MM.1S (cell line): Measurements from ENCODE around the gene ESF1.

ENCODE experiments used
- DNase-seq: peaks from one replicate; pipeline ENCODE4 v3.0.0-alpha.2; 2015
- H2AFZ ChIP-seq: fragments of 300-600 bp; sonication (generic); 2 replicates; pipeline ENCODE4 v1.6.0; 2016; ENCODE audit warnings: antibody characterized with exemption, low read length
- H3F3A ChIP-seq: fragments of 300-600 bp; sonication (generic); 2 replicates; pipeline ENCODE4 v1.6.1; 2016; ENCODE audit warnings: mild to moderate bottlenecking, antibody characterized with exemption, low read length, moderate library complexity, mixed read lengths; ENCODE audit not compliant: insufficient read depth
- H3K27ac ChIP-seq: fragments of 300-600 bp; sonication (generic); 2 replicates; pipeline ENCODE4 v1.5.1; 2016; ENCODE audit warnings: mild to moderate bottlenecking, low read length
- H3K27me3 ChIP-seq: fragments of 300-600 bp; sonication (generic); replicated peaks from 2 replicates; pipeline ENCODE4 v1.6.0; 2016; ENCODE audit warnings: low read length; ENCODE audit not compliant: insufficient read depth
- H3K36me3 ChIP-seq: fragments of 300-600 bp; sonication (generic); replicated peaks from 2 replicates; pipeline ENCODE4 v1.6.1; 2016; ENCODE audit warnings: mild to moderate bottlenecking, low read length, mixed read lengths; ENCODE audit not compliant: insufficient read depth
- H3K4me1 ChIP-seq: fragments of 300-600 bp; sonication (generic); 2 replicates; pipeline ENCODE4 v1.6.1; 2016; ENCODE audit warnings: low read length, mixed read lengths
- H3K4me2 ChIP-seq: fragments of 300-600 bp; sonication (generic); 2 replicates; pipeline ENCODE4 v1.6.0; 2016; ENCODE audit warnings: low read depth, low read length
- H3K4me3 ChIP-seq: fragments of 300-600 bp; sonication (generic); 2 replicates; pipeline ENCODE4 v1.5.1; 2016; ENCODE audit warnings: low read length, mixed read lengths
- H3K79me2 ChIP-seq: fragments of 300-600 bp; sonication (generic); 2 replicates; pipeline ENCODE4 v1.6.1; 2016; ENCODE audit warnings: mixed run types, low read length, mixed read lengths
- H3K9ac ChIP-seq: fragments of 300-600 bp; sonication (generic); 2 replicates; pipeline ENCODE4 v1.6.1; 2016; ENCODE audit warnings: low read length, mixed read lengths
- H3K9me2 ChIP-seq: fragments of 300-600 bp; sonication (generic); replicated peaks from 2 replicates; pipeline ENCODE4 v1.6.1; 2016; ENCODE audit warnings: mild to moderate bottlenecking, low read length, mixed read lengths; ENCODE audit not compliant: insufficient read depth
- H3K9me3 ChIP-seq: fragments of 300-600 bp; sonication (generic); replicated peaks from 2 replicates; pipeline ENCODE4 v1.6.1; 2016; ENCODE audit warnings: mild to moderate bottlenecking, low read length, mixed read lengths; ENCODE audit not compliant: insufficient read depth
- H4K20me1 ChIP-seq: fragments of 300-600 bp; sonication (generic); 2 replicates; pipeline ENCODE4 v1.6.1; 2016; ENCODE audit warnings: mild to moderate bottlenecking, low read length, moderate library complexity, mixed read lengths; ENCODE audit not compliant: insufficient read depth
- CTCF ChIP-seq: fragments of 300-600 bp; sonication (generic); IDR thresholded peaks from 2 replicates; pipeline ENCODE4 v1.5.1; 2016; ENCODE audit warnings: antibody characterized with exemption, low read length, mixed read lengths
- EZH2 ChIP-seq: fragments of 300-600 bp; sonication (generic); optimal IDR thresholded peaks from 2 replicates; pipeline ENCODE3; 2017; ENCODE audit warnings: low read depth, mild to moderate bottlenecking, antibody characterized with exemption, low read length, mixed read lengths
- EZH2phosphoT487 ChIP-seq: fragments of 300-600 bp; sonication (generic); IDR thresholded peaks from 2 replicates; pipeline ENCODE4 v1.6.1; 2018; ENCODE audit warnings: antibody characterized with exemption, low read length

Gene ESF1

GRCh38 chr20:13678944-13679343 lies 105.8 kb downstream of the ESF1 start:
- Histone ChIP-seq H3K27ac (no peak overlapping the region), H4K20me1 (no peaks in the 10 kb centered on the region), H3K4me1 (no peaks in the 10 kb centered on the region), H3K36me3 (no peaks in the 10 kb centered on the region), H3K79me2 (no peaks in the 10 kb centered on the region), H3K9me2 (no peaks in the 10 kb centered on the region), H3K4me3 (no peak overlapping the region), H3F3A (no peaks in the 10 kb centered on the region), H2AFZ (no peak overlapping the region), H3K9ac (no peak overlapping the region), H3K9me3 (no peaks in the 10 kb centered on the region), H3K27me3 (no peaks in the 10 kb centered on the region), H3K4me2 (no peak overlapping the region)
- no peak for DNase-seq
- TF ChIP-seq CTCF: no peak
- TF ChIP-seq EZH2phosphoT487: no peak
- TF ChIP-seq EZH2: no peak

- Histone ChIP-seq H3K4me3 (no peak overlapping the region), H3F3A (no peaks in the 10 kb centered on the region), H4K20me1 (no peaks in the 10 kb centered on the region), H3K9ac (no peak overlapping the region), H3K9me2 (no peaks in the 10 kb centered on the region), H3K27me3 (no peaks in the 10 kb centered on the region), H3K36me3 (no peaks in the 10 kb centered on the region), H3K9me3 (no peaks in the 10 kb centered on the region), H3K4me1 (no peaks in the 10 kb centered on the region), H3K79me2 (no peaks in the 10 kb centered on the region), H2AFZ (no peak overlapping the region), H3K27ac (no peak overlapping the region), H3K4me2 (no peak overlapping the region)
- TF ChIP-seq CTCF (no peak), EZH2phosphoT487 (no peak), EZH2 (no peak)
- no peak for DNase-seq
These were observed 107.5 kb downstream of the ESF1 start for GRCh38 chr20:13677241-13677640.

GRCh38 chr20:13676682-13677081 lies 108.0 kb downstream of the ESF1 start:
- Histone ChIP-seq H3K79me2 (no peaks in the 10 kb centered on the region), H3K36me3 (no peaks in the 10 kb centered on the region), H3K9me2 (no peaks in the 10 kb centered on the region), H4K20me1 (no peaks in the 10 kb centered on the region), H3K9ac (no peak overlapping the region), H3K4me2 (no peak overlapping the region), H2AFZ (no peak overlapping the region), H3K27me3 (no peaks in the 10 kb centered on the region), H3K4me3 (no peak overlapping the region), H3K9me3 (no peaks in the 10 kb centered on the region), H3F3A (no peaks in the 10 kb centered on the region), H3K27ac (no peak overlapping the region), H3K4me1 (no peaks in the 10 kb centered on the region)
- DNase-seq: no peak
- TF ChIP-seq CTCF: no peak
- TF ChIP-seq EZH2phosphoT487: no peak
- no peak for TF ChIP-seq EZH2

GRCh38 chr20:13672690-13673089 lies 112.0 kb downstream of the ESF1 start:
- no peak for TF ChIP-seq EZH2phosphoT487
- no peak for TF ChIP-seq CTCF
- TF ChIP-seq EZH2: no peak
- Histone ChIP-seq H3K4me2 (no peak overlapping the region), H3K9me3 (no peaks in the 10 kb centered on the region), H4K20me1 (no peaks in the 10 kb centered on the region), H3K27ac (no peak overlapping the region), H3K4me1 (no peaks in the 10 kb centered on the region), H3F3A (no peaks in the 10 kb centered on the region), H3K79me2 (no peaks in the 10 kb centered on the region), H2AFZ (no peak overlapping the region), H3K36me3 (no peaks in the 10 kb centered on the region), H3K27me3 (no peaks in the 10 kb centered on the region), H3K4me3 (no peak overlapping the region), H3K9ac (no peak overlapping the region), H3K9me2 (no peaks in the 10 kb centered on the region)
- no peak for DNase-seq
